ENCODE results near the gene LMAN2. TPM values are rescaled to one million over a fixed set of nuclear protein-coding genes. Genes with fewer than 3 reads are reported as not detected.

LMAN2 gene
- total RNA-seq, 4 donors from 2014 or later = 236 to 322 (median 293) TPM

- peak; percentile 98 for DNase-seq
- TF ChIP-seq EP300 (IDR thresholded peaks at IDR 0.05; ENCODE audit: low read depth) (no peak), POLR2A (IDR thresholded peaks at IDR 0.05) (no peak), POLR2AphosphoS5 (IDR thresholded peaks at IDR 0.05) (no peak), CTCF (IDR thresholded peaks at IDR 0.05) (no peak)
- Histone ChIP-seq H3K27ac (peak within 1 kb of the TSS; percentile 63 to 70 (median 67)), H3K27me3 (no peaks in the 10 kb centered on the region), H3K36me3 (no peaks in the 10 kb centered on the region), H3K4me3 (peak within 1 kb of the TSS; percentile 2 to 76 (median 41)), H3K4me1 (peaks cover 20 to 35% (median 27%) of the 10 kb centered on the region in 4 donors), H3K9me3 (no peaks in the 10 kb centered on the region)
- in situ Hi-C loops (cut with MboI; ENCODE audit: low pct_ligation_motif_present in 1 of 4, low pct_unique_long_range_greater_than_20kb in 1 of 4, low sequenced_read_pairs in 3 of 4) (loop anchor here in 1 of 4 donors (25.0 kb wide), 1 partner anchor 150 kb away; the partner anchor contains the start of gene DBN1), intact Hi-C loops (cut with DNase I; ENCODE audit: low total_unique reads) (loop anchor here (10.0 kb wide), 1 partner anchor 143 kb away; no protein-coding TSS in a partner anchor)
- 2% methylated on average over 13 of the region's 78 CpGs; no CpG with 5 or more reads in 1 of the 2 donors for WGBS, 2 donors (ENCODE audit: low coverage in 1 of 2)
Observed at GRCh38 chr5:177311723-177312648, 39.5 kb downstream of the LMAN2 start, which contains the start of gene MXD3. MXD3 (minus strand) TSS chr5:177311898; CDS start chr5:177311830, 68 bp downstream.

- H3K4me3 ChIP-seq = peak overlapping the region; percentile 2 to 76 (median 41)
- peak; percentile 38 for DNase-seq
- H3K36me3 ChIP-seq = no peaks in the 10 kb centered on the region
- in situ Hi-C loops (cut with MboI; ENCODE audit: low pct_ligation_motif_present in 1 of 4, low pct_unique_long_range_greater_than_20kb in 1 of 4, low sequenced_read_pairs in 3 of 4) = loop anchor here in 1 of 4 donors (25.0 kb wide), 1 partner anchor 151 kb away; the partner anchor contains the start of gene DBN1
- no peaks in the 10 kb centered on the region for H3K9me3 ChIP-seq
- no peaks in the 10 kb centered on the region for H3K27me3 ChIP-seq
- no peak for TF ChIP-seq CTCF (IDR thresholded peaks at IDR 0.05)
- TF ChIP-seq POLR2A (IDR thresholded peaks at IDR 0.05) = no peak
- TF ChIP-seq POLR2AphosphoS5 (IDR thresholded peaks at IDR 0.05) = no peak
- no peak for TF ChIP-seq EP300 (IDR thresholded peaks at IDR 0.05; ENCODE audit: low read depth)
- H3K27ac ChIP-seq = peak overlapping the region; percentile 63 to 70 (median 67)
- peaks cover 20 to 35% (median 27%) of the 10 kb centered on the region in 4 donors for H3K4me1 ChIP-seq
- 4% methylated on average over 23 of the region's 23 CpGs; no CpG with 5 or more reads in 1 of the 2 donors for WGBS, 2 donors (ENCODE audit: low coverage in 1 of 2)
- intact Hi-C loops (cut with DNase I; ENCODE audit: low total_unique reads) = loop anchor here (10.0 kb wide), 1 partner anchor 143 kb away; no protein-coding TSS in a partner anchor
Observed at GRCh38 chr5:177311392-177311722, 40.1 kb downstream of the LMAN2 start.

- DNase-seq = peak; percentile 70
- intact Hi-C loops (cut with DNase I; ENCODE audit: low total_unique reads) (loop anchor here (10.0 kb wide), 1 partner anchor 144 kb away; no protein-coding TSS in a partner anchor), in situ Hi-C loops (cut with MboI; ENCODE audit: low pct_ligation_motif_present in 1 of 4, low pct_unique_long_range_greater_than_20kb in 1 of 4, low sequenced_read_pairs in 3 of 4) (loop anchor here in 1 of 4 donors (25.0 kb wide), 1 partner anchor 151 kb away; the partner anchor contains the start of gene DBN1)
- peak overlapping the region in 3 of 4 donors; percentile 38 to 76 (median 44) for H3K4me3 ChIP-seq
- H3K4me1 ChIP-seq = peaks cover 20 to 36% (median 27%) of the 10 kb centered on the region in 4 donors
- H3K9me3 ChIP-seq = no peaks in the 10 kb centered on the region
- peak overlapping the region; percentile 63 to 70 (median 67) for H3K27ac ChIP-seq
- no peaks in the 10 kb centered on the region for H3K36me3 ChIP-seq
- WGBS, 2 donors (ENCODE audit: low coverage in 1 of 2) = 12 to 14% methylated on average over 6 to 19 of the region's 20 CpGs
- TF ChIP-seq CTCF (IDR thresholded peaks at IDR 0.05) (no peak), POLR2AphosphoS5 (IDR thresholded peaks at IDR 0.05) (peak in 1 of 3 donors; percentile 20)
- H3K27me3 ChIP-seq = no peaks in the 10 kb centered on the region
Observed at GRCh38 chr5:177310757-177311391, 40.6 kb downstream of the LMAN2 start.

All from transverse colon (tissue), 4 donors.